Activated CD4-positive, alpha-beta memory T cell treated with anti-CD3 and anti-CD28 coated beads, Interleukin-2, amount 10 ng/mL, durations not matched to agents 7 days and 5 days (primary cell): ENCODE data around the gene AMOTL1. TPM values are rescaled to one million over a fixed set of nuclear protein-coding genes. Genes with fewer than 3 reads are reported as not detected.

Experiments
- CTCF ChIA-PET: fragments of 350-600 bp; sonication (Branson Sonifier 250); formaldehyde crosslinking; loops from one replicate; lab custom pipeline; 2021; ENCODE audit warnings: antibody characterized with exemption, inconsistent platforms; lab: Charles Lee
- POLR2A ChIA-PET: fragments of 350-600 bp; sonication (Branson Sonifier 250); formaldehyde crosslinking; loops from one replicate; lab custom pipeline; 2021; ENCODE audit warnings: antibody characterized with exemption; lab: Charles Lee
- DNase-seq: peaks from one replicate; pipeline ENCODE4 v3.0.0-alpha.2; 2020
- H3K27ac Mint-ChIP-seq: one replicate; pipeline ENCODE4 v1.8.0; 2021; ENCODE audit warnings: mild to moderate bottlenecking, mixed read lengths
- H3K27me3 Mint-ChIP-seq: one replicate; pipeline ENCODE4 v1.8.0; 2021; ENCODE audit warnings: mixed read lengths
- H3K36me3 Mint-ChIP-seq: one replicate; pipeline ENCODE4 v1.8.0; 2021; ENCODE audit warnings: low read depth, mixed read lengths
- H3K4me1 Mint-ChIP-seq: one replicate; pipeline ENCODE4 v1.8.0; 2021; ENCODE audit warnings: mixed read lengths
- H3K4me3 Mint-ChIP-seq: one replicate; pipeline ENCODE4 v1.8.0; 2021; ENCODE audit warnings: mild to moderate bottlenecking, mixed read lengths
- H3K9me3 Mint-ChIP-seq: one replicate; pipeline ENCODE4 v1.8.0; 2021; ENCODE audit warnings: mixed read lengths
- total RNA-seq, 2 experiments: library from RNA; stranded (reverse); gene quantifications; one replicate each; pipeline ENCODE4 v1.2.3, GENCODE V29; 2021

Gene AMOTL1
- total RNA-seq, 2 experiments from 2014 or later, result 4.0 to 4.3 TPM

DNA sequence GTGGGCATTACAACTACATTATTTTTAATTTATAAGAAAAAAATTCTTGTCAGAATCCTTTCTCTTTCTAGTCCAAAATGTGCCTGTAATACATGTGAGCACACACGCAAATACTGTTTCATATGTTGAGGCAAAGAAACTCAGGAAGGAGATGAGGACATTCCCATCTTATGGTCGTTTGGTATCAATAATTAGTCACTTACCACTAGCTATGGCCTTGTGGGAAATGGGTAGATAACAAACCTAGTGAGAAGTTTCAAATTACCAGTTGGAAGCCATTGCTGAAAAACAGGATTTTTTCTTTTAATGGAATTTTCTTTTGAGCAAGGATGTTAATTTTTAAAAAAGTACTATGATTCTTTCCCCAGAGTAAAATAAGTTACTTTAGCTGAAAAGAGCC is 25.7 kb downstream of the AMOTL1 start:
- Mint-ChIP-seq H3K27ac (no peak overlapping the region), H3K9me3 (no peaks in the 10 kb centered on the region), H3K27me3 (peaks cover 14% of the 10 kb centered on the region), H3K36me3 (no peaks in the 10 kb centered on the region), H3K4me1 (no peaks in the 10 kb centered on the region), H3K4me3 (no peak overlapping the region)
- DNase-seq, result no peak
- ChIA-PET CTCF (no interaction called here), POLR2A (no interaction called here)

DNA sequence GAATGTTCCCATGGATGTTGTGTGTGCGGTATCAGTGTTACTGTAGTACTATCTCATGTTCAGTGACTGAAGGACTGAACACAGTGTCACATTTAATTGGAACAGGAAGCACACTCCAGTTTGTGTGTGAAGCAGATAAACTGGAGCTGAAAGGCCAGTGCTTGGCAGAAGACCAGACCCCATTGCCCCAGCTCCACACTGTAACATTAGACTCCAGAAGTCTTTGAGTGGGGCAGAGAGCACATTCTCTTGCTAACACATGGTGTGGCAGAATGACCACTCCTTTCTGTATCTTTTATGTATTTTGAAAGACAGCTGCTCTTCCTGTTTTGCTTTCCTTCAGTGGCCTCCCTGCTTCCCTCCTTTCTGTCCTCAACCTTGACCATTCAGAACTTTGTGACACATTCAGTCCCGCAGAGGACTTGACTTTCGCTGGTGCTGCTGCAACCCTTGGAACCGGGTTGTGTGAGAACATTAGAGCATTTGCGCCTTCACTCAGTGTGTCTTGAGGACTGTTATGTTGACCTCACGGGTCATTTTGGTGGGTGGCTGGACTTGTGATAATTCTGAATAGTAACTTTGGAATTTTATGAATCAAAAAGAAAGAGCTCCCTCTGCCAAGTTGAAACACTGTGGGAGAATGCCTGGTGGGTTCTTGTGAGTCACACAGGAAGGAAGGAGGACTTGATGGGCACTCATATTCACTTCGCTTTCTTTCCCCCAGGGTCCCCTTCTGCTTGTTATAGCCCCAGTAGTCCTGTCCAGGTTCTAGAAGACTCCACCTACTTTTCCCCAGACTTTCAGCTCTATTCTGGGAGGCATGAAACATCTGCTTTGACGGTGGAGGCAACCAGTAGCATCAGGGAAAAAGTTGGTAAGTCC is 26.4 kb downstream of the AMOTL1 start:
- no peaks in the 10 kb centered on the region for H3K4me1 Mint-ChIP-seq
- ChIA-PET CTCF (no interaction called here), POLR2A (no interaction called here)
- H3K27me3 Mint-ChIP-seq, result peaks cover 13% of the 10 kb centered on the region
- DNase-seq, result no peak
- H3K36me3 Mint-ChIP-seq, result no peaks in the 10 kb centered on the region
- H3K27ac Mint-ChIP-seq, result no peak overlapping the region
- H3K4me3 Mint-ChIP-seq, result no peak overlapping the region
- no peaks in the 10 kb centered on the region for H3K9me3 Mint-ChIP-seq

- CTCF ChIA-PET, result no interaction called here
- H3K27me3 Mint-ChIP-seq, result peaks cover 8% of the 10 kb centered on the region
- no peak overlapping the region for H3K27ac Mint-ChIP-seq
- POLR2A ChIA-PET, result no interaction called here
- H3K36me3 Mint-ChIP-seq, result no peaks in the 10 kb centered on the region
- H3K9me3 Mint-ChIP-seq, result no peaks in the 10 kb centered on the region
- no peak for DNase-seq
- H3K4me3 Mint-ChIP-seq, result no peak overlapping the region
- no peaks in the 10 kb centered on the region for H3K4me1 Mint-ChIP-seq
These were observed 27.5 kb downstream of the AMOTL1 start for GRCh38 chr11:94795476-94796189.

DNA sequence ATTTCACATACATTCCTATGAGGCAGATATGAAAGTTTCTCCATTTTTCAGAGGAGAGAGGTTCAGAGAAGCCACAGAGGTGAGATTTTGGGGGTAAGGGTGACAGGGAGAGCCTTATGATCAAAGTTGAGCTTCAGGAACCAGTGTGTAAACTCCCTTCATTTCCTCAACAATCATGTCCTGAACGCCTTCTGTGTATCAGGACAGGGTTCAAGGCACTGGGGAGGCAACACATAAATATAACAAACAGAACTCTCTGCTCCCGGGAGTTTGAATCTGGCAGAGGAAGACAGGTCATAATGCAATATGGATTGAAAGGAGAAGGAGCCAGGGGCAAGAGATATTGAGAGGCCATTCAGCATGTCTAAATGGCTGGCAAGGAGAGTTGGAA is 28.0 kb downstream of the AMOTL1 start:
- no peaks in the 10 kb centered on the region for H3K9me3 Mint-ChIP-seq
- DNase-seq, result no peak
- no peak overlapping the region for H3K4me3 Mint-ChIP-seq
- H3K27me3 Mint-ChIP-seq, result peaks cover 10% of the 10 kb centered on the region
- no peaks in the 10 kb centered on the region for H3K36me3 Mint-ChIP-seq
- H3K27ac Mint-ChIP-seq, result no peak overlapping the region
- POLR2A ChIA-PET, result no interaction called here
- H3K4me1 Mint-ChIP-seq, result no peaks in the 10 kb centered on the region
- CTCF ChIA-PET, result no interaction called here

- DNase-seq, result no peak
These were observed 28.7 kb downstream of the AMOTL1 start for GRCh38 chr11:94796863-94797262.

GRCh38 chr11:94799726-94800125 is 31.6 kb downstream of the AMOTL1 start:
- no peak overlapping the region for H3K27ac Mint-ChIP-seq
- CTCF ChIA-PET, result no interaction called here

More at GRCh38 chr11:94796863-94797262, 28.7 kb downstream of the AMOTL1 start:
- no peaks in the 10 kb centered on the region for H3K36me3 Mint-ChIP-seq
- ChIA-PET POLR2A (no interaction called here), CTCF (no interaction called here)
- H3K4me3 Mint-ChIP-seq, result no peak overlapping the region
- peaks cover 14% of the 10 kb centered on the region for H3K27me3 Mint-ChIP-seq
- no peaks in the 10 kb centered on the region for H3K4me1 Mint-ChIP-seq
- H3K9me3 Mint-ChIP-seq, result no peaks in the 10 kb centered on the region
- no peak overlapping the region for H3K27ac Mint-ChIP-seq

DNA sequence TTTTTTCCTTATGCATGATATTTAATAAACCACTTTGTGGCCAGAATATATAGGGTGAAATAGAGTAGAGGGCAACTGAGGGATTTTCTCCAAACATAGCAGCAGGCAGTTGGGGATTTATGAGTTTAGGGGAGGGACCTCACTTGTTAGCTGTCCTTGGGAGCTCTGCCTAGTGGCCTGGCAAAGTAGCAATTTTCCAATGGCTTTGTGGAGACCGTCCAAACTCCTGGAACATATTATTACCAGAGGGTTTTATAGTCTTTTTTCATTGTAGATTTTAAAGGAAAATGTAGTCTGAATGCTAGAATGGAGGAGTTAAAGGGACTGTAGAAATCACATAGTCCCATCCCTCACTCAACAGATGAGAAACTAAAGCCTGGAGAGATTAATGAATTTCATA is 32.3 kb downstream of the AMOTL1 start:
- Mint-ChIP-seq H3K4me3 (no peak overlapping the region), H3K9me3 (no peaks in the 10 kb centered on the region), H3K36me3 (no peaks in the 10 kb centered on the region), H3K27ac (no peak overlapping the region), H3K4me1 (no peaks in the 10 kb centered on the region), H3K27me3 (peaks cover 7% of the 10 kb centered on the region)
- no peak for DNase-seq
- ChIA-PET CTCF (no interaction called here), POLR2A (no interaction called here)

More at GRCh38 chr11:94799726-94800125, 31.6 kb downstream of the AMOTL1 start:
- Mint-ChIP-seq H3K4me3 (no peak overlapping the region), H3K4me1 (no peaks in the 10 kb centered on the region), H3K27me3 (peaks cover 10% of the 10 kb centered on the region), H3K36me3 (no peaks in the 10 kb centered on the region), H3K9me3 (no peaks in the 10 kb centered on the region)
- POLR2A ChIA-PET, result no interaction called here
- DNase-seq, result no peak

- CTCF ChIA-PET, result no interaction called here
- no peaks in the 10 kb centered on the region for H3K9me3 Mint-ChIP-seq
- POLR2A ChIA-PET, result no interaction called here
- H3K36me3 Mint-ChIP-seq, result no peaks in the 10 kb centered on the region
- H3K4me1 Mint-ChIP-seq, result no peaks in the 10 kb centered on the region
- H3K27me3 Mint-ChIP-seq, result peaks cover 6% of the 10 kb centered on the region
- DNase-seq, result no peak
- no peak overlapping the region for H3K4me3 Mint-ChIP-seq
- H3K27ac Mint-ChIP-seq, result no peak overlapping the region
These were observed 33.8 kb downstream of the AMOTL1 start for GRCh38 chr11:94801866-94802460.

DNA sequence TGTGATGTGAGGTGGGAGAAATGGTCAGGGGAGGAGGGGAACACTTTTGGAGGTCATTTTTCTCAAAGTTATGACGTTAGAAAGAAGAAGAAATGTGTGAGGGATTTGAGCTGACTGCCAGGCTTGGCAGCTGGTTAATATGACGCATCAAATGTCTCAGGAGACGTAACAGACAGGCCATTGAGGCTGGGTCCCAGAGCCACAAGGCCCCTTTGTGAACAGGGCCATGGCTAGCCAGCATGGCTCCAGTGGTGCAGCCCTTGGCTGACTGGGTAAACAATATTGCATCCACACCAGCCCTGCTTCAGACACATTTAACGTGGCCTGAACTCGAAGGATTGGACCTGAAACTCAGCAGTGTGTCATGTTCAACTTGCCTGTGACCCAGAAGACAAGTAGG is 34.3 kb downstream of the AMOTL1 start:
- peaks cover 6% of the 10 kb centered on the region for H3K27me3 Mint-ChIP-seq
- H3K4me3 Mint-ChIP-seq, result no peak overlapping the region
- no peaks in the 10 kb centered on the region for H3K36me3 Mint-ChIP-seq
- H3K27ac Mint-ChIP-seq, result no peak overlapping the region
- ChIA-PET CTCF (no interaction called here), POLR2A (no interaction called here)
- H3K4me1 Mint-ChIP-seq, result no peaks in the 10 kb centered on the region
- DNase-seq, result no peak
- H3K9me3 Mint-ChIP-seq, result no peaks in the 10 kb centered on the region

GRCh38 chr11:94803491-94803890 is 35.3 kb downstream of the AMOTL1 start:
- Mint-ChIP-seq H3K27ac (no peak overlapping the region), H3K4me3 (no peak overlapping the region)
- CTCF ChIA-PET, result no interaction called here

GRCh38 chr11:94804874-94805273 is 36.7 kb downstream of the AMOTL1 start:
- ChIA-PET POLR2A (no interaction called here), CTCF (no interaction called here)
- Mint-ChIP-seq H3K27ac (no peak overlapping the region), H3K9me3 (no peaks in the 10 kb centered on the region), H3K36me3 (no peaks in the 10 kb centered on the region), H3K4me1 (no peaks in the 10 kb centered on the region), H3K4me3 (no peak overlapping the region), H3K27me3 (peaks cover 6% of the 10 kb centered on the region)
- no peak for DNase-seq

More at GRCh38 chr11:94803491-94803890, 35.3 kb downstream of the AMOTL1 start:
- no peaks in the 10 kb centered on the region for H3K36me3 Mint-ChIP-seq
- no peak for DNase-seq
- peaks cover 6% of the 10 kb centered on the region for H3K27me3 Mint-ChIP-seq
- H3K9me3 Mint-ChIP-seq, result no peaks in the 10 kb centered on the region
- H3K4me1 Mint-ChIP-seq, result no peaks in the 10 kb centered on the region
- POLR2A ChIA-PET, result no interaction called here

DNA sequence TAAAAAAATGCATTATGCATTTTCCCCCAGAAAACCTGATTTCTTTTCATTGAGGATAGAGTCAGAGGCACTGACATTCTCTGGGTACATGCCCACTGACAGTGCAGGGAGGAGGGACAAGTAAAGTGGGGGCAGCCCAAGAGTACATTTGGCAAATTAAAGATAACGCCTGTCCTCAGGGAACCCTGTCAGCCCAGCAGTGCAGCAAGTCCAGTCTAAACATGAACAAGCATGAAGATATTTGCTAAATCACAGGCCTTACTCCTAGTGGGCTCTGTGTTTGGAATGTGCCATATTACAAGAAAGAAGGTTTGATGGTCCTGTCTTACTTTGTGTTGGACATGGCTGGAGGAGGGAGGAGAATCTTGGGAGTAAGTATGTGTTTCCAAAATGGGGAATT is 37.9 kb downstream of the AMOTL1 start:
- no peaks in the 10 kb centered on the region for H3K9me3 Mint-ChIP-seq
- CTCF ChIA-PET, result no interaction called here
- peaks cover 7% of the 10 kb centered on the region for H3K27me3 Mint-ChIP-seq
- no peak overlapping the region for H3K4me3 Mint-ChIP-seq
- no peak overlapping the region for H3K27ac Mint-ChIP-seq
- no peaks in the 10 kb centered on the region for H3K4me1 Mint-ChIP-seq
- no peak for DNase-seq
- H3K36me3 Mint-ChIP-seq, result no peaks in the 10 kb centered on the region
- POLR2A ChIA-PET, result no interaction called here

GRCh38 chr11:94806419-94806818 is 38.3 kb downstream of the AMOTL1 start:
- CTCF ChIA-PET, result no interaction called here
- Mint-ChIP-seq H3K36me3 (no peaks in the 10 kb centered on the region), H3K9me3 (no peaks in the 10 kb centered on the region), H3K4me3 (no peak overlapping the region), H3K27ac (no peak overlapping the region), H3K27me3 (peaks cover 3% of the 10 kb centered on the region), H3K4me1 (no peaks in the 10 kb centered on the region)
- POLR2A ChIA-PET, result no interaction called here
- DNase-seq, result no peak
